Measurements from ENCODE around the gene KCNN3. TPM values are rescaled to one million over a fixed set of nuclear protein-coding genes. Genes with fewer than 3 reads are reported as not detected.

KCNN3 gene
- total RNA-seq, 6 donors from 2014 or later, result 2.7 to 6.6 (median 3.7) TPM

DNA sequence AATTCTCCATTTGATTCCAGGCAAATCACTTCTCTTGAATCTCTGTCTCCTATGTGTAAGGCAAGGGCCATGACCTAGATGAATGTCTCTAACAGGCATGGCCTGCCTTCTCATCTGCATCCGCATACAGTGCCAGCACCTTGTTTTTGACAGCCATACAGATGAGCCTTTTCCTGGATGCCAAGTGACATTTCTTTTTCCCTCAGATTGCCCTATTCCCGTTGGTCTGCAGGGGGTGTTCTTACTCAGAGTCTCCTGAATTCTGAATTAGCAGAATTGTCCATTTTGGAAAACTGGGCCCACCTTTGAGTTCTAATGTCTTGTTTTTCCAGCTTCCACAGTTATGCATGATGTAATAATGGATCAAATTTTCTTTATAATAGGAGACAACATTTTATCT lies 174.1 kb downstream of the KCNN3 start:
- H3K27ac ChIP-seq, result no peak overlapping the region
- 44 to 45% methylated on average over 2 of the region's 2 CpGs for WGBS, 2 donors
- no peak for DNase-seq
- no peaks in the 10 kb centered on the region for H3K9me3 ChIP-seq
- TF ChIP-seq, protein P1, sequence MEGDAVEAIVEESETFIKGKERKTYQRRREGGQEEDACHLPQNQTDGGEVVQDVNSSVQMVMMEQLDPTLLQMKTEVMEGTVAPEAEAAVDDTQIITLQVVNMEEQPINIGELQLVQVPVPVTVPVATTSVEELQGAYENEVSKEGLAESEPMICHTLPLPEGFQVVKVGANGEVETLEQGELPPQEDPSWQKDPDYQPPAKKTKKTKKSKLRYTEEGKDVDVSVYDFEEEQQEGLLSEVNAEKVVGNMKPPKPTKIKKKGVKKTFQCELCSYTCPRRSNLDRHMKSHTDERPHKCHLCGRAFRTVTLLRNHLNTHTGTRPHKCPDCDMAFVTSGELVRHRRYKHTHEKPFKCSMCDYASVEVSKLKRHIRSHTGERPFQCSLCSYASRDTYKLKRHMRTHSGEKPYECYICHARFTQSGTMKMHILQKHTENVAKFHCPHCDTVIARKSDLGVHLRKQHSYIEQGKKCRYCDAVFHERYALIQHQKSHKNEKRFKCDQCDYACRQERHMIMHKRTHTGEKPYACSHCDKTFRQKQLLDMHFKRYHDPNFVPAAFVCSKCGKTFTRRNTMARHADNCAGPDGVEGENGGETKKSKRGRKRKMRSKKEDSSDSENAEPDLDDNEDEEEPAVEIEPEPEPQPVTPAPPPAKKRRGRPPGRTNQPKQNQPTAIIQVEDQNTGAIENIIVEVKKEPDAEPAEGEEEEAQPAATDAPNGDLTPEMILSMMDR (IDR thresholded peaks at IDR 0.05), result no peak
- TF ChIP-seq POLR2AphosphoS5 (IDR thresholded peaks at IDR 0.05) (no peak), POLR2A (IDR thresholded peaks at IDR 0.05) (no peak), EP300 (IDR thresholded peaks at IDR 0.05) (no peak)
- H3K36me3 ChIP-seq, result no peaks in the 10 kb centered on the region
- ATAC-seq (ENCODE audit: low FRiP score in 2 of 2), result no peak
- H3K4me1 ChIP-seq, result no peaks in the 10 kb centered on the region
- H3K27me3 ChIP-seq, result no peaks in the 10 kb centered on the region
- H3K4me3 ChIP-seq, result no peak overlapping the region

DNA sequence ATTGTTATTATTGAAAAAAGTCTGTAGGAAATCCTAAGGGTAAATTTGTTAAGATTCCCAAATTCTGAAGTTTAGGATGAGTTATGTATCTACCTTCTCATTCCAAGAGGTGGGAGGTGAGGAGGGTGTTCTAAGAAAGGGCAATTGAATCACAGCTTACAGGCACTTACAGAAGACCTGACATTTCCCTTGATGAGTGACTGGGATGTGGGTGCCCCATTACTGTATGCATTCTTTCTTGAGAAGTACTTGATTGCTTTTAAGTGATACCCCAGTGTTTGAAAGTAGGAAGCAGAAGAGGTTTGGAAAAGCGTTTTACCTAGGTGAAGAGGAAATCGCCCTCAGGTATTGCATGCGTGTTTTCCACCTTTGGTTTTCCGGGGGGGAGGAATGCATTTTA lies 175.1 kb downstream of the KCNN3 start:
- TF ChIP-seq, protein P1 (IDR thresholded peaks at IDR 0.05), result no peak
- TF ChIP-seq EP300 (IDR thresholded peaks at IDR 0.05) (no peak), POLR2AphosphoS5 (IDR thresholded peaks at IDR 0.05) (no peak), POLR2A (IDR thresholded peaks at IDR 0.05) (no peak)
- no peaks in the 10 kb centered on the region for H3K36me3 ChIP-seq
- no peak overlapping the region for H3K4me3 ChIP-seq
- ATAC-seq (ENCODE audit: low FRiP score in 2 of 2) (no peak), DNase-seq (no peak)
- no peak overlapping the region for H3K27ac ChIP-seq
- no peaks in the 10 kb centered on the region for H3K27me3 ChIP-seq
- no peaks in the 10 kb centered on the region for H3K4me1 ChIP-seq
- WGBS, 2 donors, result 58 to 64% methylated on average over 4 of the region's 4 CpGs
- no peaks in the 10 kb centered on the region for H3K9me3 ChIP-seq

DNA sequence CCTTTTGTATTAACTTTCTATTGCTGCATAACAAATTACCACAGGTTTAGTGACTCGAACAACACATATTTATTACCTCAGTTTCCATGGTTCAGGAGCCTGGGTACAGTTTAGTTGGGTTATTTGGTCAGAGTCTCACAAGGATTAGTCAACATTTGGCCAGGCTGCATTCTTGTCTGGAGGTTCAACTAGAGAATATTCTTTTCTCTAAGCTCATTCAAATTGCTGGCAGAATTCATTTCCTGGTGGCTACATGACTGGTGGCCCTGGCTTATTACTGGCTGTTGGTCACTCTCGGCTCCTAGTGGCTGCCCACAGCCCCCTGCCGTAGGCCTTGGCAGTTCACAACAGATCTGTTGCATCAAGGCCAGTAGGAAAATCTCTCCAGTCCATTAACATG lies 181.0 kb downstream of the KCNN3 start:
- H3K9me3 ChIP-seq, result no peaks in the 10 kb centered on the region
- ATAC-seq (ENCODE audit: low FRiP score in 2 of 2) (no peak), DNase-seq (no peak)
- H3K4me1 ChIP-seq, result no peaks in the 10 kb centered on the region
- WGBS, 2 donors, result 84 to 88% methylated on average over 3 of the region's 3 CpGs
- H3K27me3 ChIP-seq, result no peaks in the 10 kb centered on the region
- no peaks in the 10 kb centered on the region for H3K36me3 ChIP-seq
- H3K27ac ChIP-seq, result no peak overlapping the region
- H3K4me3 ChIP-seq, result no peak overlapping the region
- TF ChIP-seq POLR2AphosphoS5 (IDR thresholded peaks at IDR 0.05) (no peak), EP300 (IDR thresholded peaks at IDR 0.05) (no peak), POLR2A (IDR thresholded peaks at IDR 0.05) (no peak)
- TF ChIP-seq, protein P1 (IDR thresholded peaks at IDR 0.05), result no peak

DNA sequence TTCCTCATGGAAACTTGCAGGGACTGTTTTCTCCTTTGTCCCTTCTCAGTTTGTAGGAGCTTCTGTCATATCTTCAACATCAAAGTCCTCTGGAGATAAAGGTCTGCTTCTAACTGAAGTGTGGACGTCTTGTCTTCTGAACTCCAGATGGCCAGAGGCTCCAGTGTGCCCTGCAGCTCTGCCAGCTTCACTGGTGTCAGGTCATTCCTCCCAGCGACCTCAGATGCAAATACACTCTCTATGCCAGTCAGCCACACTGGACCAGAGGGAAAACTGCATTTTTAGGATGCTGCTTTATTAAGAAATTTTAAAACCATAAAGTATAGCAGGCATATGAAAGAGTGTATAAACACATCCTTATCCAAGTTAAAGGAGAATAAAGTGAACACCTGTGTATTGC lies 183.6 kb downstream of the KCNN3 start:
- ATAC-seq (ENCODE audit: low FRiP score in 2 of 2) (no peak), DNase-seq (no peak)
- H3K9me3 ChIP-seq, result no peaks in the 10 kb centered on the region
- no peaks in the 10 kb centered on the region for H3K36me3 ChIP-seq
- WGBS, 2 donors, result 25 to 38% methylated on average over 2 of the region's 2 CpGs
- no peak for TF ChIP-seq POLR2A (IDR thresholded peaks at IDR 0.05)
- TF ChIP-seq, protein P1 (IDR thresholded peaks at IDR 0.05), result no peak
- TF ChIP-seq POLR2AphosphoS5 (IDR thresholded peaks at IDR 0.05), result no peak
- TF ChIP-seq EP300 (IDR thresholded peaks at IDR 0.05), result no peak
- H3K4me3 ChIP-seq, result no peak overlapping the region
- H3K27me3 ChIP-seq, result no peaks in the 10 kb centered on the region
- H3K4me1 ChIP-seq, result no peaks in the 10 kb centered on the region
- H3K27ac ChIP-seq, result no peak overlapping the region

DNA sequence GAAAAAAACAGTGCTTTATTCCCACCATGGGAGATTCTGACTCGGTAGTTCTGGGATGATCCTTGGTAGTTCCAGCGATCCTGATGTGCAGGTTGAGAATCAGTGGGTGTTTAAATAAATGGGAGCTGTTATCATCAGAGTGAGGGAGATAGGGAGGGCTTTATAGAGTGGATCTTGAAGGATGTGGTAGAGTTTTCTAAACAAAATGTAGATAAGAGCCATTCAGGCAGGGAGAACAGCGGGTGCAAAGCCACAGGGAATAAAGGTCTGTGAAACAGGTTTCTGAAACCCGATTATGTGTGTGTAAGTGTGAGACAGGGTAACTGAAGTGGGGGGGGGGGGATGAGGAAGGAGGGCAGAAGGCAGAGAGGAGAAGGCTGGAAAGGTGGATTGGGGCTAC lies 186.3 kb downstream of the KCNN3 start:
- Histone ChIP-seq H3K27ac (no peak overlapping the region), H3K36me3 (no peaks in the 10 kb centered on the region), H3K4me1 (no peaks in the 10 kb centered on the region), H3K4me3 (no peak overlapping the region), H3K27me3 (no peaks in the 10 kb centered on the region), H3K9me3 (no peaks in the 10 kb centered on the region)
- 70 to 74% methylated on average over 3 of the region's 4 CpGs for WGBS, 2 donors
- DNase-seq (no peak), ATAC-seq (ENCODE audit: low FRiP score in 2 of 2) (no peak)
- no peak for TF ChIP-seq POLR2AphosphoS5 (IDR thresholded peaks at IDR 0.05)
- TF ChIP-seq, protein P1 (IDR thresholded peaks at IDR 0.05), result no peak
- no peak for TF ChIP-seq POLR2A (IDR thresholded peaks at IDR 0.05)
- TF ChIP-seq EP300 (IDR thresholded peaks at IDR 0.05), result no peak
